Head of caudate nucleus (tissue), 42 donors: Measurements from ENCODE around the gene KCTD16.

Experiments
- DNase-seq, 42 donors: peaks; one replicate each; pipeline versions ENCODE4 v3.0.0 to v3.0.0-alpha.2; 2020 to 2021; ENCODE audit warnings: mixed read lengths in 7 of 42
- intact Hi-C: fragments of 100-400 bp; cut with DNase I; formaldehyde crosslinking; loops from one replicate; pipeline ENCODE4 v1.15.0; 2022

Gene KCTD16

DNA sequence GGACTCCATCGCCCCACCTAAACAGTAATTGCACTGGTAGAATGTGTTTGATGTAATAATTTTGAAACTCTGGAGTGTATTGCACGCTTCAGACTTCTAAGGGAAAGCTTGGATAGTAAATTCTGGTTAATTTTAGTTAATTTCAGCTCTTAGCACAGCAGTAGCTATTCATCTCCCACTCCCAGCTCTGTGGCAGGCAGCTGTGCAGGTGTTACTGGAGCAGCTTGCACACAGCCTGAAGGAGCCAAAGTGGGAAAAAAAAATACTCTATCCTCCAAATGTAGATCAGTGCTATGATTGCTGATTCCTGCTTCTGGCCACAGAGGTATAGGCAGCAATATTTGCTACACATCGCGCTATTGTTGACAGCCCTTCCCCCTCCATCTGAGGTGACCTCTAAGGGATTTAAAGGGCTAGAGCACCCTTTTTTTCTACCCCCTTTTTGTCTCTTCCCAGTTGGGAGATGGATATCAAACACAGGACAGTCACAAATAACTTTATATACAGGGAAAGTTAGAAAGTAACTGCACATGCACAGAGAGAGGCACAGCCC, 97.4 kb downstream of the KCTD16 start:
- peak in 29 of 42 donors; percentile 8 to 72 (median 35) for DNase-seq
- intact Hi-C loops = no loop called here

DNA sequence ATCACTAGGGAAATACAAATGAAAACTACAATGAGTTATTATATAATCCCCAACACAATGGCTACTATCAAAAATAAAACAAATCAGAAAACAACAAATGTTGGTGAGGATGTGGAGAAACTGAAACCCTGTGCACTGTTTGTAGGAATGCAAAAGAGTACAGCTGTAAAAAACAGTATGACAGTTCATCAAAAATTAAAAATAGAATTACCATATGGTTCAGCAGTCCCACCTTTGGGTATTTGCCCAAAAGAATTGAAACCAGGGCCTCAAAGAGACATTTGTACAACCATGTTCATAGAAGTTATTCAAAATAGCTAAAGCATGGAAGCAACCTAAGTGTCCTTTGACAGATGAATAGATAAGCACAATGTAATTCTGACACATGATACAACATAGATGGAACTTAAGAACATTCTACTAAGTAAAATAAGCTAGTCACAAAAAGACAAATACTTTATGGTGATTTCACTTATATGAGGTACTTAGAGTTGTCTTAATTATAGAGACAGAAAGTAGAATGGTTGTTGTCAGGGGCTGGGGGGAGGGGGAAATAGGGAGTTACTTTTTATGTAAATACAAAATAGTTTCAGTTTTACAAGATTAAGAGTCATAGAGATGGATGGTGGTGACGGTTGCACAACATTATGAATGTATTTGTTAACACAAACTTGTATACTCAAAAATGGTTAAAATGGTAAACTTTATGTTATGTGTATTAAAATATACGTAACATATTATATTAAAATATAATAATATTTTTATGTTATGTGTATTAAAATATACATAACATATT, 102.8 kb downstream of the KCTD16 start:
- intact Hi-C loops = no loop called here
- no peak for DNase-seq

DNA sequence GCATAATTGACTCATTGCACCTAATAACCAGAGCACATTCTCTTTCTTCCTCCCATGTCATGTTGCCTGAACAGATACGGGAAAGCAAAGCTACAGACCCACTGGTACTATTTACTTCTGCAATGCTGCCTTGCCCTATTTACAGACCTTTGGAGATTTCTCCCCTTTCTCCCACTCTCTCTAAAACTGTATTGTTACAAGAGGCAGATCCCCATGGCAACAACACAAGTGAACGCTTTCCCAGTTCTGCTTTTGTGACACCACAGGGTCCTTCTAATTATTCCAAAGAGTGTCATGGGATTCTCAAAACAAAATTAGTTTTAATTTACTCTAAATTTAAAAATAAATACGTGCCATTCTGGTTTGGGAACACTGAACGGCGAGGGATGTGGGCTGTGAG, 104.7 kb downstream of the KCTD16 start:
- DNase-seq = peak in 17 of 42 donors; percentile 5 to 48 (median 17)
- intact Hi-C loops = no loop called here

DNA sequence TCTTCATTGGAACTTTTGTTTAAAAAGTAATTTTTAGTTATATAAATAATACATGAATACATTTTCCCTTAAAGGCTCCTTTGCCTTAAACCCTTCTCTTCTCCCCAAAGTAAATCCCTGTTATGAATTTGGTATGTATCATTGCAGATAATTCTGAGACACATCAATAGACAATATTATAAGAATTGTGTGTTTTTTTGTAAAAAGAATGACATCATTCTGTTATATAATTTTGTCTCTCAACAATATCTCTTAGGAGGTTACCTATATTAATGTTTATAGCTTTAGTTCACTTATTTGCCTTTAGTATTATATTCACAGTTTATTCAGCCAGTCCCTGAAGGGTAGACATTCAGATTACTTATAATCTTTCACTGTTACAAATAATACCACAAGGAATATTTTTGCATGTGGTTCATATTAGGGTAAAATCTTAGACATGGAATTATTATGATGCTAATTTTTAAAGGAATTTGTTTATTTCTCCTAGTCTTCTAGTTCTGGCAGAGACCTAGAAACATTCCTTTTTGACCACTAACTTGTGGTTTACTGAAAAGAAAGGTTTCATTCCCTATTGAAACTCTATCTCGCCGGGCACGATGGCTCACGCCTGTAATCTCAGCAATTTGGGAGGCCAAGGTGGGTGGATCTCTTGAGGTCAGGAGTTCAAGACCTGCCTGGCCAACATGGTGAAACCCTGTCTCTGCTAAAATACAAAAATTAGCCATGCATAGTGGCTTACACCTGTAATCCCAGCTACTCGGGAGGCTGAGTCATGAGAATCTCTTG, 105.6 kb downstream of the KCTD16 start:
- intact Hi-C loops = no loop called here
- no peak for DNase-seq

DNA sequence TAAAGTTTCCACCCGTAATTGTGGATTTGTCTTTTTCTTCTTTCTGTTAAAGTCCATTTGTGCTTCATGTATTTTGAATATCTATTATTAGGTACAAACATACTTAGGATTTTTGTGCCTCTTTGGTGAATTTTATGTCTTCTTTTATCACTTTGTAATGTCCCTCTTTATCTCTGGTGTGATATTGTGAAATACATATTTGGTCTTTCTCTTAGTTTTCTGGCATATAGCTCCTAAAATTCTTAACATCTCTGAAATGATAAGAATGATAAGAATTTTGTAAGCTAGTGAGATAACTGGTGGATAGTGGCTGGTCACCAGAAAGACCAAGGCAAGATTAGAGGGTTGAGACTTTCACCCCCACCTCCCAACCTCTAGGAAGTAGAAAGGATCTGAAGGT, 111.1 kb downstream of the KCTD16 start:
- DNase-seq = no peak
- intact Hi-C loops = no loop called here

DNA sequence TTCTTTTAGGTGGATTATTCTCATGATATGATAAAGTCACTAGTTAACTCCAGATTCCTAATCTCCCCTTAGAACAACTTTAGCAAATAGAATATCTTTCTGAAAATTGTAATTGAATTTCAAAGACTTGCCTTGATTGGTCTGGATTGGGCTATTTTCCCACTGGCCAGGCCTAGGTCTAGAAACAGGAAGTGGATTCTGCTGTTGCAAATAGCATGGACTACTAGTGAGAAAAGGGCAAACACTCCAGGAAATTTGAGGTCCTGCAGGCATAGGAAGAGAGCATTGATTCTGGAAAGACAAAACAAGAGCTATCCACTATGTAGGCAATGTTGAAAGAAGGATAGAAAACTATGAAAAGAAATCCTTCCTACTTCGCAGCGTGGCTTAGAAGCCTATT, 113.4 kb downstream of the KCTD16 start:
- no peak for DNase-seq
- intact Hi-C loops = no loop called here

DNA sequence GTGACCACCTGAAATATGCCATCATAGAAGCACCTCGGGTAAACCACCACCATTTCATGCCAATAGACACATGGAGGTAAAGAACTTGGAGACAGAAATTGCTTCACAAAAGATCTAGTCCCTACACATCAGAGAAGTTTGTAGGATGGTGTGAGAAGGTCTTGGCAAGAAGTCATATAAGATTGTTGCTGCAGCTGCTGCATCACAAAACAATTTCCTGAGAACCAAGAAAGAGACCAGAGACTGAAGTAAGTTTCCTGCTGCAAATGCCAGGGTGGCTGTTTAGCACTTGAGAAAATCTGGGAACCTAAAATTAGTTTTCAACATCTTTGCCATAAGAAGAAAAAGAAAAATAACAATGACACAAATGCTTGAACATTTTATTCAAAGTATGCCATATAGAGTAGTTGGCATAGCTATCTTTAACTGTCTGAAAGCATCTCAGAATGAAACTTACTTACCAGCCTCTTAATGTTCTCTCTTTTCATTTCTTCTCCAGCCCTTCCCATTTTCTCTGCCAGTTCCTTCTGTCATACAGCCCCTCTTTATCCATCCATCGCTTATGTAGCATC, 114.3 kb downstream of the KCTD16 start:
- no peak for DNase-seq
- intact Hi-C loops = no loop called here

DNA sequence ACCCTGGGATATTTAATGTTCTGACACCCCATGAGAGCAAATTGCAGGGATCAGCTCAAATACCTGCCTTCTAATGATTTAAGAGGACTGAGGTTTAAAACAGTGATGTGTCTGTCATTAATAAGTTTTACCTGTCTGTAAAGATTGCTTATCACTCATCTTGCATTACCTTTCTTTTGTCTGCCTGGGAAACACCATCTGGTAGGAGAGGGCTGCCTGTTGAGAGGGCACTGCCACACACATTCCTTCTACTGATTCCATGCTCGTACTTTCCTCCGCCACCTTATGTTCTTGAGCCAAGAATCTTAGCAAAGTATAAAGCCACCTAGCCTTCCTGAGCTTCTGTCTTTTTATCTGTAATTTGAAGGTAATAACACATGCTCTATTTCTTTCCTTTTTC, 118.6 kb downstream of the KCTD16 start:
- DNase-seq = no peak
- intact Hi-C loops = no loop called here

DNA sequence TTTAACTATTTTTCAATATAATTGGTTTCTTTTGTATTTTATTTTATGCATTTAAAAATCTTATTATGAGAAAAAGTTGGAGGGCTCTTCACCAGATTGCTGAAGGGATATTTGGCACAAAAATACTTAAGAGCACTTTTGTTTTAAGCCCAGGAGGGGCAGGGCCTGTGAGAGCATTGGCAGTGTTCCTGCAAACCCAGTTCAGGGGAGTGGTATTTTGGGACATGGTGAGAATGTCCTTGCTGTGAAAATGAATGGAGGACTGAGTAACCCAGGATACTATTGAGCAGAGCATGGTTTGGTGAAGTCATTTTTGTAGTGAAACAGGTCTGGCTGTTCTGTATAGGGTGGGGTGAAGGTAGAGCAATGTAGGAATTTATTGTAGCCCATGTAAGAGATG, 121.4 kb downstream of the KCTD16 start:
- intact Hi-C loops = no loop called here
- DNase-seq = peak in 1 of 42 donors; percentile 19

DNA sequence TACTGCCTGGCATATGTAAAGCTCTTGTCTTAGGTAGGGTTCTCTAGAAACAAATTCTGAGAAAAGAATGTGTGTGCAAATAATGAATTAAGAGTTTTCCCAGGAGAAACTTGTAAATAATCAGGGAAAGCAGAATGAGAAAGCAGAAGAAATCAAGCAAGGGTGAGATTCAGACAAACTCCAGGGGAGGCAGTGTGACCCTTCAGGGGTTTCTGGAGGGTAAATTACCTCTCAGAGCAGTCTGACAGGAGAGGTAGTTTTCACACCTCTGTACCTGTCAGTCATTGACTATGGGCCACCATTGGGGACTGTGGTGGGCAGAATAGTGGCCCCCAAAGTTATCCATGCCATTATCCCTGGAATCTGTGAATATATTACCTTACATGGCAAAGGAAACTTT, 124.6 kb downstream of the KCTD16 start:
- intact Hi-C loops = no loop called here
- no peak for DNase-seq

DNA sequence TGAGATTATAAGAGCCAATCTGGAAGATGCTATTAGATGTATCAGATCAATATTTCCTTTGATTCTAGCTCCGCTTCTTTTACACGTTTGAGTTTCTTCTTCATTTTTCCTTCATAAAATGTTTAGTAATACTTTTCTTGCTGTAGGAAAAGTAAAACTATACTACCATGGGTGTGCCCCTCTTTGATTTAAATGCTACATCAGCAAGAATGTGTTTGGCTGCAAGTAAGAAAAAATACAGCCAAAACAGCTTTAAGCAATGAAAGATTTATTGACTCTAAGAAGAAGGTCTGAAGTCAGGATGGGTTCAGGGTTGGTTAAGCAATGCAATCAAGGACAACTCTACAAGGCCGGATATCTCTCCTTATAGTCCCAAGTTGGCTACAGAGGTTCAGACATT, 126.4 kb downstream of the KCTD16 start:
- DNase-seq = no peak
- intact Hi-C loops = no loop called here

DNA sequence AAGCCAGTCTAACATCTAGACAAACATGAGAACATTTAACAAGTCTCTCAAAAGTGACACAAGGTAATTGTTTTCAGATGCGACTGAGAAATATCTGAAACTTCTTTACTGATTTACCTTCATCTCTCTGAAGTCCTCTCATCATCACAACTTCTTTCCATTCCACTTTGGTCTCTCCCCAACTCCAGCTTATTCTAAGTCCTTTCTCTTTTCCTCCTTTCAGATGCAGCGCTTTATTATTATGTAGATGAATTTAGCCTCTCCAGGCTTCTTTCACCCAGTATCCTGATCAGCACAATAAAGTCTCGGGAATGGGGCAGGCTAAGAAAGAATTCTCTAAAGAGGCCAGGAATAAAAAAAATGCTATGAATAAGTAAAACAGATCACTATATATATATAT, 128.0 kb downstream of the KCTD16 start:
- no peak for DNase-seq
- intact Hi-C loops = no loop called here

DNA sequence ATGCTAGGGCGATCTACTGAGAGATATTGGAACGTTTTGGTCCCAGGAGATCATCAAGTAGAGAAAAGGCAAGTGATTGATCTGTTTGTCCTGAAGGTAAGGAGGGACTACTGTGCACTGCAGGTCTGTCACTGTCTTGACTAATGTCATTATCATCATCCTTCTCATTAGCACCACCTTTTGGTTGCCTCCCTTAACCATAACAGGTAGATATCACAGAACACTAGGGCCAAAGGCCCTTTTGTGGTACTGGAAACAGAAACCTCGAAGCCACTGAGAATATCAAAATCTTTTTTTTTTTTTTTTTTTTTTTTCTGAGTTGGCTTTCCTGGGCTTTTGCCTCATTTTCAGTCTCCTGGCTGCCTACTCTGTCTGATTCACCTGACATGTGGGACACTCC, 134.0 kb downstream of the KCTD16 start:
- intact Hi-C loops = no loop called here
- DNase-seq = no peak

DNA sequence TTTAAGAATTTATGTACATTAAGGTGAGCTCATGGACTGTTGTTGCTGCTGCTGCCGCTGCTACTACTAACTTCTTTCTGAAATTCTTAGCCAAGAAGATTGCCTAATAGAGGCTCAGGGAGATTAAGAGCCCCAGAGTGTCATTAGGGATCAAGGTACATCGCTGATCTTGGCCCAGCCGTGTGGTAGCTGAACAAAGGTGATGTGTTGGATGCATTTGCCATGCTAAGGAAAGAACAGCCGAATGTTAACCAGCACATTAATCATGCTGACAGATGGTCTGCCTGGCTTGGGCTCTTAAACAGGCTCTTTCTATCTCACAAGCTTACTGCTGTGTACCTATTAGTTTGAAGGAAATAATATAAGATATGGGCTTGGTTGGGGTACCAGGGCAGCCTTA, 137.1 kb downstream of the KCTD16 start:
- DNase-seq = no peak
- intact Hi-C loops = no loop called here

DNA sequence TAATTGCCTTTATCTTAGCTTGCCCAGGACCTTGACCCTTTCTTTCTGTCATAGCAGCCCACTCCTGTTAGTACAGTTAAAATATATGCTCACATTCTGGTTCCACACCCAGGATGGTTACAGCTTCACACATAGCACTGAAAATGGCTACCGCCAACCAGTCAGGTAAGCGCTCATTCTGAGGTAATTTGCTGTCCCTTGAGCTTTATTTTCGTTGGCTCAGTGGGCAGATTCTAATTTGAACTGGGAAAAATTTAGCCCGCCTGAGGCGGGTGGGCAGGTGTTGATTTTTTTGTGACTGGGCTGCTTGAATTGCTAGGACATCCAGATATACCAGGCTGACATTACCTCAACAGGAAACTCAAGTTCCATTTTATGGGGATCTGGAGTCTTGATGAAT, 137.5 kb downstream of the KCTD16 start:
- no peak for DNase-seq
- intact Hi-C loops = no loop called here

DNA sequence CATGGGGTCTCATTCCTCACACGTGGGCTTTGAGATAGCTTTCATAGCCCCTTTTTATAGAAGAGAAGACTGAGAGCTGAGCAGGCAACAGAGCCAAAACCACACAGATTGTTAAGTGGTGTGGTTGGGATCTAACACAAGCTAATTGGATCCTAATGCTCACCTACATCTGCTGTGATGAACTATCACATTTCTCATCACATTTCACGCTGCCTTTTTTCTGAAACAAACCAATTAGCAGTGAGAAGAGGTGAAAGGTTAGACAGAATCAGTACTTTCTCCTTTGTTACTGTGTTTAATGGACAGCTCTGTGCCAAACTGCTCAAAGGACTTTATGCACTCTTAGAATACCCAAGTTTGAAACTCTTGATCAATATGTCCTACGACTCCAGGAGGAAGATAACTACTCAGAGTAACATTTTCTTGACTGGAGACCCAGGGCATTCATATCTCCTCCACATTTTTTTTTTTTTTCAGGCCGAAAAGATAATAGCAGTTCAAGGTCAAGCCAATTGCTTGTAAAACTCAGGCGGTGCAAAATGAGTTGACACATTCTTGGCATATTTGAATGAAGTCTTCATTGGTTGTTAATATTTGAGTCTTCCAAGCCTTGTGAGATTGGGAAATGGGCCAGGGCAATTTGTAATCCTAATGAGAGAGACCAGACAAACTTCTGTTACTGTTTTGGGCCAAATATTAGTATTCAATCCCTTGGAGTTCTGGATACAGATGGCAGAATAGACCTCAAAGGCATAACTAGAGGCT, 138.4 kb downstream of the KCTD16 start:
- no peak for DNase-seq
- intact Hi-C loops = no loop called here

DNA sequence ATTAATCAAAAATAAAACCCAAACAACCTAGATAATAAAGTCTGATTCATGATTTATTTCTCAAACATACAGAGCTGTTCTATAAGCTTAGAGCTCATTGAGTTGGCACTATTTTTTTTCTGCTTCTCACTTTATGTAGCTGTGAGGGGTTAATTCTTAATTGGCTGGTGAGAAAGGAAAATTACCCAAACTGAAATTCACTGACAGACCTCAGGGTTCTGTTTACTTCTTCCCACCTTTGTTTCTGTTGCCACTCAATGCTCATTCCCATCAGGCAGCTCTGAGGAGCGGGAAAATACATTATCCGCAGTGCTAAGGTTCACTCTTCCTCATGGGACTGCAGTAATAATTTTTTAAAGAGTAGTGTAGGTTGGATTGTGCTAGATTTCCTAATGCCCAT, 139.9 kb downstream of the KCTD16 start:
- intact Hi-C loops = no loop called here

DNA sequence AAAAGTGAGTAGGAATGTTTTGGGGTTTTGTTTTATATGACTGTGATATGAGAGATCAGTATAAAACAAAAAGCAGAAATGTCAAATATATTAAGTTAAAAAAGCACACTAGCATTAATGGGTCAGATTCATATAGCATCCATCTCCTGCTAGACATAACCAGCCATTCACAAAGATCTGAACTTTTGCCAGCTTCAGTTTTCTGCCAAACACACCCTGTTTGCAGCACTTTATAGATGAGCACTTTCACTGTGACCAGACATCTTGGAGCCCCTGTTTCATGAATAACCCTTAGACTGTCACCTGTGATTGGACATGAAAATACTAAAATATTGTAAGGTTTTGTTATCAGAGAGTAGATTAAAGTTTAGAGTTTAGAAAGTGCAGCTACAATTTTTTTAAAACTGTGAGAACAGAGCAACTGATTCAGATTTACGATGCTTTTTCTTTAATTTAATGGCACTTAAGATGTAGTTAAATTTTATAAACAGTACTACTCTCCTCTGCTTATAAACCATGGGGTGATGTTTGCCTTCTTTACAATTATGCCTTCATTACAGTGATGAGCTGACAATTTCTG, 142.6 kb downstream of the KCTD16 start:
- intact Hi-C loops = no loop called here
- DNase-seq = no peak

More for the DNA sequence above, 139.9 kb downstream of the KCTD16 start:
- no peak for DNase-seq

DNA sequence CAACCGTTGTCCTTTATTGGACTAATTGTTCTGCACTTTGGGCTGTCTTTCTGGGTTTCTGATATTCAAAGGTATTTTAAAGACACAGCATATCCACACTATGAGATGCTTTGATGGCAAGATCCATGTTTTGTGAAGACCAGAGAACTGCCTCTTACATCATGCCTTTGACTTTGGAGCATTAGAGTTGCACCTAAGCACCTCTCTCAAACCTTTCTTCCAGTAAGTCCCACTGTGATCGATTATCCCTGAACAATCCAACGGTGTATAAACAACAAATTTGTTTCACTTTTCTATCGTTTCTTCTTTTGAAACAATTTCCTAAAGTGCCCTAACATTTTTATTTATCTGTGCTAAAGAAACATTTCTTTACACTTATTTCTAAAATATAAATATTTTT, 144.4 kb downstream of the KCTD16 start:
- intact Hi-C loops = no loop called here
- no peak for DNase-seq
